ENCODE measurements around the gene PELI1. TPM values are rescaled to one million over a fixed set of nuclear protein-coding genes. Genes with fewer than 3 reads are reported as not detected.
A peak's percentile ranks its signal among the peaks of the same experiment; 100 is the strongest.

PELI1 gene
- total and polyA plus RNA-seq, 10 donors: 14.5 to 70.1 (median 55.7) TPM

DNA sequence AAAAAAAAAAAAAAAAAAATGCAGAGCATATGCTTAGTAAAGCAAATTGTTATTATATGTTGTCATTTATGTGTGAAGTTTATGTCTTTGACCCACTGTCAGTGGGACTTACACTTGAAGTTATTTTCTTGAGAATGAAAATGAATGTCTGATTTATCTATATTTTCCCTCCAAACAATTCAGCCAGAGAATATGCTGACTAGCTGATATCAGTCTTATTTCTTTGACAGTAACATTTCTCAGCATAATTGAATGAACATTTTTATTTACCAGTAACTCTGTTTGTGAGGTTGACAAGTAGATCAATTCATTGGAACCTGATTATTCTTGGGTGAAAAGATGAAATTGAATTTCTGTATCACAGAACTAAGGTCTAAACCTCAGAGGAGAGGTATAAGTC is 85.0 kb downstream of the PELI1 start:
- DNase-seq: no peak
- no peak overlapping the region for H3K4me3 ChIP-seq
- TF ChIP-seq POLR2A (IDR thresholded peaks at IDR 0.05) (no peak), POLR2AphosphoS5 (IDR thresholded peaks at IDR 0.05) (no peak)
- TF ChIP-seq, protein P1, sequence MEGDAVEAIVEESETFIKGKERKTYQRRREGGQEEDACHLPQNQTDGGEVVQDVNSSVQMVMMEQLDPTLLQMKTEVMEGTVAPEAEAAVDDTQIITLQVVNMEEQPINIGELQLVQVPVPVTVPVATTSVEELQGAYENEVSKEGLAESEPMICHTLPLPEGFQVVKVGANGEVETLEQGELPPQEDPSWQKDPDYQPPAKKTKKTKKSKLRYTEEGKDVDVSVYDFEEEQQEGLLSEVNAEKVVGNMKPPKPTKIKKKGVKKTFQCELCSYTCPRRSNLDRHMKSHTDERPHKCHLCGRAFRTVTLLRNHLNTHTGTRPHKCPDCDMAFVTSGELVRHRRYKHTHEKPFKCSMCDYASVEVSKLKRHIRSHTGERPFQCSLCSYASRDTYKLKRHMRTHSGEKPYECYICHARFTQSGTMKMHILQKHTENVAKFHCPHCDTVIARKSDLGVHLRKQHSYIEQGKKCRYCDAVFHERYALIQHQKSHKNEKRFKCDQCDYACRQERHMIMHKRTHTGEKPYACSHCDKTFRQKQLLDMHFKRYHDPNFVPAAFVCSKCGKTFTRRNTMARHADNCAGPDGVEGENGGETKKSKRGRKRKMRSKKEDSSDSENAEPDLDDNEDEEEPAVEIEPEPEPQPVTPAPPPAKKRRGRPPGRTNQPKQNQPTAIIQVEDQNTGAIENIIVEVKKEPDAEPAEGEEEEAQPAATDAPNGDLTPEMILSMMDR (IDR thresholded peaks at IDR 0.05 in 8 of 11, conservative IDR thresholded peaks at IDR 0.05 in 3 of 11): no peak
- no peak overlapping the region for H3K27ac ChIP-seq
- H3K36me3 ChIP-seq: no peaks in the 10 kb centered on the region
- intact Hi-C loops (cut with DNase I; ENCODE audit: low total_unique reads): no loop called here
- H3K27me3 ChIP-seq (replicated peaks in 1 of 7): no peaks in the 10 kb centered on the region
- peaks cover 0 to 4% (median 2%) of the 10 kb centered on the region in 6 donors for H3K4me1 ChIP-seq
- H3K9me3 ChIP-seq: no peaks in the 10 kb centered on the region

DNA sequence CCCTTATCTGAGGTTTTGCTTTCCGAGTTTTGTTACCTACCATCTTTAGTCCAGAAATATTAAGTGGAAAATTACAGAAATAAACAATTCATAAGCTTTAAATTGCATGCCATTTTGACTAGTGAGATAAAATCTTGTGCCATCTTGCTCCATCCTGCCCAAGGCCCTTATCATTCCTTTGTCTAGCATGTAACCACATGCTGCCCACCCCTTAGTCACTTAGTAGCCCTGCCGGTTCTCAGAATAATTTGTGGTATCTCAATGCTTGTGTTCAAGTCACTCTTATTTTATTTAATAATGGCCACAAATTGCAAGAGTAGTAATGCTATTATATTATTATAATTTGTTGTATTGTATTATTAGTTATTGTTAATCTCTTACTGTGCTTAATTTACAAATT is 88.2 kb downstream of the PELI1 start:
- DNase-seq: no peak
- H3K9me3 ChIP-seq: no peaks in the 10 kb centered on the region
- TF ChIP-seq, protein P1 (IDR thresholded peaks at IDR 0.05 in 8 of 11, conservative IDR thresholded peaks at IDR 0.05 in 3 of 11): no peak
- TF ChIP-seq POLR2A (IDR thresholded peaks at IDR 0.05) (no peak), POLR2AphosphoS5 (IDR thresholded peaks at IDR 0.05) (no peak)
- WGBS, 5 donors: 87 to 96% (median 93%) methylated on average over 2 of the region's 2 CpGs
- intact Hi-C loops (cut with DNase I; ENCODE audit: low total_unique reads): no loop called here
- no peaks in the 10 kb centered on the region for H3K36me3 ChIP-seq
- H3K27ac ChIP-seq: no peak overlapping the region
- H3K4me3 ChIP-seq: no peak overlapping the region
- peaks cover 0 to 21% (median 10%) of the 10 kb centered on the region in 6 donors for H3K4me1 ChIP-seq
- no peaks in the 10 kb centered on the region for H3K27me3 ChIP-seq (replicated peaks in 1 of 7)

DNA sequence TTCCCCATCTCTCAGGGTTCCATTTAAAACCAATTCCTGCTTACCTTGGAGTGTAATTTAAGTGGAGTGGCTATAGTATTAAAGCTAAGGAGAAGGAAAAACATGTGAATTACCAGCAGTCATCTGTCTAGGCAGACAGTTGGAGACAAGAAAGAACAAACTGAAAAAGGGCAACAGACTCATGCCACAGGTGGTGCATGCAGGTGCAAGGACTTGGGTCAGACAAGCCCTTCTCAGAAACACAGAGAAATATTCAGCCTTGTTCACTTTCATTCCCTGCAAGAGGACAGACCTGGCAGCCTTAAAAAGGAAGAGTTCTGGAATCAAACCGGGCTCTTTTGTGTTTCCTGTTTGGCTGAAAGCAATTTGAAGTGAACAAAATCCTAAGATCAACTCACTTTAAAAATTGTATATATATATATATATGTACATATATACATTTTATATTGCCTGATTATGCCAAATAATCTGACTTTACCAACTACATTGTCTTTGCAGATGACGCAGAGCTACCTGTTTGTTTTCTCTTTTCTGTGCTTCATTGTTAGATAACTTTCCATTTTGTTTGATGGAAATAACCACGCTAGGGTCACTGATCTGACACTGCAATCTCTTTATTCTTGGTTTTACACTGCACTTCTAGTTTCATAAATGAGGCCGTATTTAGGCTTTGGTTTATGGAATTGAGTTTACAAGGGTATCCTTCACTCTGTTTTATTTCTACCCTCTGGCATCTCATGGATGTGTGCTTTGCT is 89.9 kb downstream of the PELI1 start:
- Histone ChIP-seq H3K9me3 (no peaks in the 10 kb centered on the region), H3K4me1 (peaks cover 8 to 30% (median 18%) of the 10 kb centered on the region in 6 donors), H3K27ac (no peak overlapping the region), H3K27me3 (replicated peaks in 1 of 7) (no peaks in the 10 kb centered on the region), H3K4me3 (no peak overlapping the region), H3K36me3 (no peaks in the 10 kb centered on the region)
- TF ChIP-seq POLR2AphosphoS5 (IDR thresholded peaks at IDR 0.05): no peak
- TF ChIP-seq, protein P1 (IDR thresholded peaks at IDR 0.05 in 8 of 11, conservative IDR thresholded peaks at IDR 0.05 in 3 of 11): no peak
- TF ChIP-seq POLR2A (IDR thresholded peaks at IDR 0.05): no peak
- DNase-seq: no peak
- WGBS, 5 donors: 59 to 67% (median 65%) methylated on average over 4 of the region's 4 CpGs
- intact Hi-C loops (cut with DNase I; ENCODE audit: low total_unique reads): loop anchor here (5.0 kb wide), 2 partner anchors 88 to 433 kb away; partner anchors contain the start of gene PELI1

DNA sequence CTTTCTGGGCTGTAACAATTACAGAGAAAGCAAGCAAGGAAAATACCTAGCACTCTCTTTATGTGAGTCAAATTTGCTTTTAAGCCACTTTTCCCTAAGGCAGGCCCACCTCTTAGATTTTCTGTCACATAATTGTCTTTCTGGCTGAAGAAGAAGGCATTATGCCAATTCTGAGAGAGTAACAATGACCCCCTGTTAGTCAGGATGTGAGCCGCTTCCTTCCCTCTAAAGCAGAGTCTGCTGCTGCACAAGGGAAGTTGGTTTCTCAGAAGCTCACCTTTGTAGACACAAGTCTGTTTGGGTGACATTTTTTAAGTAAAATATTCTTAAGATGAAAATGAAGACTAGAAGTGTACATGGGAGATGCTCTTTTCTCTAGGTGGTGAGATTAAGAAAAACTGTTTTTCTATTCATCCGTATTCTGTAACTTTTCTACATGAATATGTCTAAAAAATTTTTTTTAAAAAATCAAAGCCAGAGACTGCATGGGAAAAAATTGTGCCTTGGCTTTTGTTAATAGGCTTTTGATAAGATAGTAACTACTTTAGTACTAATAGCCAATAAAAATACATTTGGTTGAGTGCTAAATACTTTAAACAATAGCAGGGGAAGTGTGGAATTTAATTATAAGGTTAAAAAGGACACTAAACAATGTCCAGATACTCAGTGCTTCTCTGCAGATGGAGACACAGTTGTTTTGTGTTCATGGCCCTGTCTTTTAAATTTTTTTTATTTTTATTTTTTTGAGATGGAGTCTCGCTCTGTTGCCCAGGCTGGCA is 91.6 kb downstream of the PELI1 start:
- no peaks in the 10 kb centered on the region for H3K9me3 ChIP-seq
- TF ChIP-seq POLR2A (IDR thresholded peaks at IDR 0.05) (no peak), POLR2AphosphoS5 (IDR thresholded peaks at IDR 0.05) (peak in 1 of 3 donors; percentile 48)
- TF ChIP-seq, protein P1 (IDR thresholded peaks at IDR 0.05 in 8 of 11, conservative IDR thresholded peaks at IDR 0.05 in 3 of 11): no peak
- intact Hi-C loops (cut with DNase I; ENCODE audit: low total_unique reads): loop anchor here (5.0 kb wide), 2 partner anchors 90 to 435 kb away; partner anchors contain the start of gene PELI1
- H3K4me1 ChIP-seq: peaks cover 8 to 32% (median 19%) of the 10 kb centered on the region in 6 donors
- no peaks in the 10 kb centered on the region for H3K27me3 ChIP-seq (replicated peaks in 1 of 7)
- H3K27ac ChIP-seq: peak overlapping the region in 5 of 8 donors; percentile 6 to 42 (median 17)
- no peaks in the 10 kb centered on the region for H3K36me3 ChIP-seq
- 52 to 69% (median 67%) methylated on average over 3 of the region's 3 CpGs for WGBS, 5 donors
- no peak overlapping the region for H3K4me3 ChIP-seq
- no peak for DNase-seq

Measured in spleen (tissue), 11 donors.